Measurements from ENCODE around the gene CAPN1. TPM values are rescaled to one million over a fixed set of nuclear protein-coding genes. Genes with fewer than 3 reads are reported as not detected.

The CAPN1 gene
- total RNA-seq, 2 donors from 2014 or later = 325 to 416 TPM

DNA sequence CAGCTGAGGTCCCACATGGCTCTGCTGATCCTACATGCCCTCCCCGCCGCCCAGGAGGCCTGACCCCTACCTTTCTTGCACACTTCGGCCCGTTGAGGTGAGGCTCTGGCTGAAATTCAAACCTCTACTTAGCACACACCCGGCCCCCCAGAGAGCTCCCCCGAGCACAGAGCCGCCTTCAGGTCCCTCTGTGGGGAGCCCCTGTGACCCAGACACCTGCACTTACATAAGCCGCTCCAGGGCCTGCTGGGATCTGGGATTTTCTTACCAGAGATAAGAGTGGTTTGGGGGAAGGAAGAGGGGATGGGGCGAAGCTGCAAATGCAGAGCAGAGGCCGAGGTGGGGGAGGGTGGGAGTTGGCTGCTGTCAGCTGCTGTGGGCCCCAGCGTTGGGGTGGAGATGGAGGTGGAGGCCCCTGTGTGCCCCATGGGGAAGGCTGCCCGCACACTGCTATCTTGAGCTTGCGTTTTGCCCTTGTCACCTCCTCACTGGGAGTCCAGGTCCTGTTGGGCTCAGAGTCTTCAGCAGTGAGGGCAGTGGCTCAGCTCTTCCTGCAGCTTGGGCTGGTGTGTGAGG is 30.6 kb downstream of the CAPN1 start:
- H3K27me3 ChIP-seq = no peaks in the 10 kb centered on the region
- H3K36me3 ChIP-seq = peaks cover 7% of the 10 kb centered on the region
- no peak overlapping the region for H3K9ac ChIP-seq (ENCODE audit: low read depth in 2 of 2, low read length in 2 of 2)
- intact Hi-C loops (cut with DNase I) = no loop called here
- DNase-seq = no peak
- TF ChIP-seq, protein P1, sequence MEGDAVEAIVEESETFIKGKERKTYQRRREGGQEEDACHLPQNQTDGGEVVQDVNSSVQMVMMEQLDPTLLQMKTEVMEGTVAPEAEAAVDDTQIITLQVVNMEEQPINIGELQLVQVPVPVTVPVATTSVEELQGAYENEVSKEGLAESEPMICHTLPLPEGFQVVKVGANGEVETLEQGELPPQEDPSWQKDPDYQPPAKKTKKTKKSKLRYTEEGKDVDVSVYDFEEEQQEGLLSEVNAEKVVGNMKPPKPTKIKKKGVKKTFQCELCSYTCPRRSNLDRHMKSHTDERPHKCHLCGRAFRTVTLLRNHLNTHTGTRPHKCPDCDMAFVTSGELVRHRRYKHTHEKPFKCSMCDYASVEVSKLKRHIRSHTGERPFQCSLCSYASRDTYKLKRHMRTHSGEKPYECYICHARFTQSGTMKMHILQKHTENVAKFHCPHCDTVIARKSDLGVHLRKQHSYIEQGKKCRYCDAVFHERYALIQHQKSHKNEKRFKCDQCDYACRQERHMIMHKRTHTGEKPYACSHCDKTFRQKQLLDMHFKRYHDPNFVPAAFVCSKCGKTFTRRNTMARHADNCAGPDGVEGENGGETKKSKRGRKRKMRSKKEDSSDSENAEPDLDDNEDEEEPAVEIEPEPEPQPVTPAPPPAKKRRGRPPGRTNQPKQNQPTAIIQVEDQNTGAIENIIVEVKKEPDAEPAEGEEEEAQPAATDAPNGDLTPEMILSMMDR (IDR thresholded peaks at IDR 0.05) = no peak
- H3K9me3 ChIP-seq = no peaks in the 10 kb centered on the region
- H3K4me3 ChIP-seq = no peak overlapping the region
- H3K27ac ChIP-seq = no peak overlapping the region
- peaks cover 14% of the 10 kb centered on the region for H3K4me1 ChIP-seq

DNA sequence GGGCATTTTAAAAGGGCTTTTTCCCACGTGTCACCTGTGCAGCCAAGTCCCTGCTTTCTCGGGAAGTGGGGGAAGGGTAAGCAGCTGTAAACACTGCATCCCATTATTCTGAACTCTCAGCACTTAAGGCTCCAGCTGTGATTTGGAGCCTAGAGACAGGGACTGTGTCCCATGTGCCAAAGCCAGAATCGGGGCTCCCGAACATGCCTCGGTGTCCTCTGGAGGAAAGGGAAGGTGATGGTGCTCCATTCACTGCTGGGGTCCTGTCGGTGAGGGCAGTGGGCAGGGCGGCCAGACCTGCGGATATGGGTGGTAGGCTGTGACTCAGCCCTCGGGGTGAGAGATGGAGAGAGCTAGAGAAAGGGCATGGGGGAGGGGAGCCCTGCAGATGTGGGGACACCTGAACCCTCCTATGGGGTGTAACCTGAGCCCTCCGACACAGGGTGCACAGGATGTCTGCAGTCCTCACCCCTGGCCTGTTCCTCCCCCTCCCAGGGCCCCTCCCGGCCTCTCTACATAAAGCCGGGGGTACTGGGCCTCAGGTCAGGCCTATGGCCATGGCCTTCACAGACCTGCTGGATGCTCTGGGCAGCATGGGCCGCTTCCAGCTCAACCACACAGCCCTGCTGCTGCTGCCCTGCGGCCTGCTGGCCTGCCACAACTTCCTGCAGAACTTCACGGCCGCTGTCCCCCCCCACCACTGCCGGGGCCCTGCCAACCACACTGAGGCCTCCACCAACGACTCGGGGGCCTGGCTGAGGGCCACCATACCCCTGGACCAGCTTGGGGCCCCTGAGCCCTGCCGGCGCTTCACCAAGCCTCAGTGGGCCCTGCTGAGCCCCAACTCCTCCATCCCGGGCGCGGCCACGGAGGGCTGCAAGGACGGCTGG is 31.8 kb downstream of the CAPN1 start:
- TF ChIP-seq, protein P1 (IDR thresholded peaks at IDR 0.05) = no peak
- H3K4me1 ChIP-seq = peaks cover 9% of the 10 kb centered on the region
- H3K27me3 ChIP-seq = no peaks in the 10 kb centered on the region
- no peaks in the 10 kb centered on the region for H3K9me3 ChIP-seq
- intact Hi-C loops (cut with DNase I) = no loop called here
- no peak overlapping the region for H3K27ac ChIP-seq
- no peak overlapping the region for H3K9ac ChIP-seq (ENCODE audit: low read depth in 2 of 2, low read length in 2 of 2)
- DNase-seq = no peak
- H3K4me3 ChIP-seq = no peak overlapping the region
- H3K36me3 ChIP-seq = peaks cover 7% of the 10 kb centered on the region

DNA sequence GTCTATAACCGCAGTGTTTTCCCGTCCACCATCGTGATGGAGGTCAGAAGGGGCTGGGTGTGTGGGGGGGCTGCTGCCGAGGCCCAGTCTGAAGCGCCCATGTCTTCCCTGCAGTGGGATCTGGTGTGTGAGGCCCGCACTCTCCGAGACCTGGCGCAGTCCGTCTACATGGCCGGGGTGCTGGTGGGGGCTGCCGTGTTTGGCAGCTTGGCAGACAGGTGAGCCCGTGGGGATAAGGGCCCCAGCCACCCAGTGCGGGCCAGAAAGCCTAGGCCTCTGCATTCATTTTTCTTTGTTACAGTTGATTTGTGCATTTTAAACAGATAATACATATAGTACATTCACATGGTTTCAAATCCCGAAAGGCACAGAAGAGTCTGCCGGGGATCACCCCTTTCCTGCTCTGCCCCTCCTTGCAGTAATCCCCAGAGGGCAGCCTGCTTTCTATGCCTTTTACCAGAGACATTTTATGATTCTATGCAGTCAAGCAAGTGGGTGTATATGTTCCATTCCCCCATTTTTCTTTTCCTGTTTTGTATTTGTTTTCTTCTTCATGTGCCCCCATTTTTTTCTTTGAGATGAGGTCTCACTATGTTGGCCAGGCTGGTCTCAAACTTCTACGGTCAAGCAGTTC is 32.6 kb downstream of the CAPN1 start:
- Histone ChIP-seq H3K9ac (ENCODE audit: low read depth in 2 of 2, low read length in 2 of 2) (no peak overlapping the region), H3K36me3 (peaks cover 7% of the 10 kb centered on the region), H3K27ac (no peak overlapping the region), H3K4me1 (peaks cover 2% of the 10 kb centered on the region), H3K9me3 (no peaks in the 10 kb centered on the region), H3K27me3 (no peaks in the 10 kb centered on the region), H3K4me3 (no peak overlapping the region)
- DNase-seq = no peak
- TF ChIP-seq, protein P1 (IDR thresholded peaks at IDR 0.05) = no peak
- intact Hi-C loops (cut with DNase I) = no loop called here

DNA sequence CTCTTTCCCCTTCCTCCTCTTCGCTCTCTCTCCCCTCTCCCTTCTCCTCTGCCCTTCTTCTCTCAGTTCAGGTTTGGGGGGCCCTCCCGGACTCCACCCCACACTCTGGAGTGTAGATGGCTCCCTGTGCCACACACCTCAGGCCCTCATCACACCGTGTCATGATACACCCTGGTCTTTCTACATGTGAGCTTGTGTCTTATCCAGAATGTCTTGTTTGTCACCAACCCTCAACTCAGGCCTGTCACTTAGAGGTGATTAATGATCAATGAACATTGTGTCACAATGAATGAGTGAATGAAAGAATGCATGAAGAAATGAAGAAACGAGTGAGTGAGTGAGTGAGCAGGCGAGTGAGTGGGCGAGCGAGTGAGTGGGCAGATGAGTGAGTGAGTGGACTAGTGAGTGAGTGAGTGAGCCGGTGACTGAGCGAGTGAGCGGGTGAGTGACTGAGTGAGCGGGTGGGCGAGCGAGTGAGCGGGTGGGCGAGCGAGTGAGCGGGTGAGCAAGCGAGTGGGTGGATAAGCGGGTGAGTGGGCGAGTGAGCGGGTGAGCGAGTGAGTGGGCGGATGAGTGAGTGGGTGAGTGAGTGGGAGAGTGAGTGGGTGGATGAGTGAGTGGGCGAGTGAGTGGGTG is 33.8 kb downstream of the CAPN1 start:
- Histone ChIP-seq H3K9me3 (no peaks in the 10 kb centered on the region), H3K4me1 (no peaks in the 10 kb centered on the region), H3K36me3 (no peaks in the 10 kb centered on the region), H3K9ac (ENCODE audit: low read depth in 2 of 2, low read length in 2 of 2) (no peak overlapping the region), H3K27ac (no peak overlapping the region), H3K4me3 (no peak overlapping the region), H3K27me3 (no peaks in the 10 kb centered on the region)
- intact Hi-C loops (cut with DNase I) = no loop called here
- TF ChIP-seq, protein P1 (IDR thresholded peaks at IDR 0.05) = no peak
- DNase-seq = no peak

DNA sequence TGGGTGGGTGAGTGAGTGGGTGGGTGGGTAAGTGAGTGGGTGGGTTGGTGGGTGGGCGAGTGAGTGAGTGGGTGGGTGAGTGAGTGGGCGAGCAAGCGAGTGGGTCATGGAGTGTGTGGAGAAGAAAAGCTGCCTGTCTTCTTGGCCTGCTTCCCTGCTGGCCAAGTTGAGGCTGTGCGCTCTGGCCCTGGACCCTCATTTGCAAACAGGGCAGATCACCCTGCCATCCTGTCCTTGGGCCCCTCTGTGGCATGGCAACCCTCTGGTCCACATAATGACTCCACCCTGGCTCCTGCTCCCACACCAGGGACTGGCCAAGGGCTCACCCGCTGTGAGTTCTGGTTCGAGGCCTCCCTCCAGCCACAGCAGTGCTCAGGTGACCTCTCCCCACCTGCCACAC is 35.1 kb downstream of the CAPN1 start:
- TF ChIP-seq, protein P1 (IDR thresholded peaks at IDR 0.05) = no peak
- Histone ChIP-seq H3K9ac (ENCODE audit: low read depth in 2 of 2, low read length in 2 of 2) (no peak overlapping the region), H3K4me1 (no peaks in the 10 kb centered on the region), H3K27ac (no peak overlapping the region), H3K27me3 (no peaks in the 10 kb centered on the region), H3K9me3 (no peaks in the 10 kb centered on the region), H3K4me3 (no peak overlapping the region), H3K36me3 (no peaks in the 10 kb centered on the region)
- no peak for DNase-seq
- intact Hi-C loops (cut with DNase I) = no loop called here

Measured in colonic mucosa (tissue), 4 donors.